ENCODE results near the gene ZNF638.
"Not testable (repeated sequence)": the region's sequence is repeated elsewhere in the genome, so short reads cannot be mapped to it uniquely, and the experiment has no call there.

The ZNF638 gene, protein sequence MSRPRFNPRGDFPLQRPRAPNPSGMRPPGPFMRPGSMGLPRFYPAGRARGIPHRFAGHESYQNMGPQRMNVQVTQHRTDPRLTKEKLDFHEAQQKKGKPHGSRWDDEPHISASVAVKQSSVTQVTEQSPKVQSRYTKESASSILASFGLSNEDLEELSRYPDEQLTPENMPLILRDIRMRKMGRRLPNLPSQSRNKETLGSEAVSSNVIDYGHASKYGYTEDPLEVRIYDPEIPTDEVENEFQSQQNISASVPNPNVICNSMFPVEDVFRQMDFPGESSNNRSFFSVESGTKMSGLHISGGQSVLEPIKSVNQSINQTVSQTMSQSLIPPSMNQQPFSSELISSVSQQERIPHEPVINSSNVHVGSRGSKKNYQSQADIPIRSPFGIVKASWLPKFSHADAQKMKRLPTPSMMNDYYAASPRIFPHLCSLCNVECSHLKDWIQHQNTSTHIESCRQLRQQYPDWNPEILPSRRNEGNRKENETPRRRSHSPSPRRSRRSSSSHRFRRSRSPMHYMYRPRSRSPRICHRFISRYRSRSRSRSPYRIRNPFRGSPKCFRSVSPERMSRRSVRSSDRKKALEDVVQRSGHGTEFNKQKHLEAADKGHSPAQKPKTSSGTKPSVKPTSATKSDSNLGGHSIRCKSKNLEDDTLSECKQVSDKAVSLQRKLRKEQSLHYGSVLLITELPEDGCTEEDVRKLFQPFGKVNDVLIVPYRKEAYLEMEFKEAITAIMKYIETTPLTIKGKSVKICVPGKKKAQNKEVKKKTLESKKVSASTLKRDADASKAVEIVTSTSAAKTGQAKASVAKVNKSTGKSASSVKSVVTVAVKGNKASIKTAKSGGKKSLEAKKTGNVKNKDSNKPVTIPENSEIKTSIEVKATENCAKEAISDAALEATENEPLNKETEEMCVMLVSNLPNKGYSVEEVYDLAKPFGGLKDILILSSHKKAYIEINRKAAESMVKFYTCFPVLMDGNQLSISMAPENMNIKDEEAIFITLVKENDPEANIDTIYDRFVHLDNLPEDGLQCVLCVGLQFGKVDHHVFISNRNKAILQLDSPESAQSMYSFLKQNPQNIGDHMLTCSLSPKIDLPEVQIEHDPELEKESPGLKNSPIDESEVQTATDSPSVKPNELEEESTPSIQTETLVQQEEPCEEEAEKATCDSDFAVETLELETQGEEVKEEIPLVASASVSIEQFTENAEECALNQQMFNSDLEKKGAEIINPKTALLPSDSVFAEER (N-terminal part only)

DNA sequence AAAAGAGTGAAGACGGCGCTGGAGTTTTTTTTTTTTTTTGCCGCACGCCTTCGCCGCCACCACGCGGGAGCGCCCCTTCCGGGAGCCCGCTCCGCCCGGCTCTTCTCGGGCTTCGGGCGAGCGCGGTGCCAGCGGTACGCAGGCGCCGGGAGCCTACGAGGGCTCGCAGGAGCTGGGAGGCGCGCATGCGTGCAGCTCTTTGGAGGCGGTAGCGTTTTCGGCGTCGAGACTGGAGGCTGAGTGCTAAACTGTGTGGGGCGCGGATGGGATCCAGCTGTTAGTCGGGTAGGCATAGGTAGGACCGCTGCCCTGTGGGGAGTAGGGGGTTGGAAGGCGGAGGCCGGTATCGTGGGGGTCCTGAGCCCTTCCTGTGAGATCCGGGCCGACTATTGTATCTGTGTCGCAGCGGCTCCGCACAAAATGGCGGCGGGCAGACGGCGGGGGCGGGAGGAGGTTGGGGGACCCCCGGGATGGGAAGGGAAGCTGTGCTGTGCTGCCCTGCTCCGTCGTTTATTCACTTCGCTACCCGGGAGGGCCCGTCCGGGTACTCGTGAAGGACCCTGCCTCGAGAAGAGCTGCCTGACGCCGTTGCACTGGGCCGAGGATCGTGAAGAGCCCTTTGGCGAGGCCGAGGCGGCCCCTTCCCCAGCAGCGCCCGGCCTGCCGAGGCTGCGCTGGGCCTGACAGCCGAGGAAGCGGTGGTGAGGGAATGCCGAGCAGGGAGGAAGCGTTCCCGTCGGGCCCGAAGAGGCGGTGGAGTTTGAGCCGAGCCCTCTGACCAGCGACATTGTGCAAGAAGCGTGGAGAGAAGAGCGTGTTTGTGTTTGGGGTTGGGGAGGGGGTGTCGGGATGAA, at the start of gene ZNF638:
TSS of gene ZNF638 (plus strand) at position 202 of the 854 bp plus-strand sequence. CDS start 17,173 bp downstream, outside the sequence.
- DNase-seq, result peak; percentile 21

DNA sequence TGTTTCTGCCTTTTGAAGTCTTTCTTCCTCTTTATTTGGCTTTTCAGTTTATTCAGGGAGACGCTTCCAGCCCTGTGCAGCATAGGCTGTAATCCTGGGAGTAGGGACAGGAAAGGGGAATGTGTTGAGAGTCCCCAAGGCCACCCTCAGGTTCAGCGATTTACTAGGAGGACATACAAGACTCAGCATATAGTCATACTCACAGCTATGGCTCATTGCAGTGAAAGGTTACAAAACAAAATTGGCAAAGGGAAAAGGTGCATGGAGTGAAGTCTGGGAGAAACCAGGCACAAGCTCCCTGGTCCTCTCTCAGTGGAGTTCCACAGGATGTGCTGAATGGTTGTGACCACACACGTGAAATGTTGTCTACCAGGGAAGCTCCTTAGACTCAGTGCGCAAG, 49.6 kb upstream of the ZNF638 start:
- no peak for DNase-seq

DNA sequence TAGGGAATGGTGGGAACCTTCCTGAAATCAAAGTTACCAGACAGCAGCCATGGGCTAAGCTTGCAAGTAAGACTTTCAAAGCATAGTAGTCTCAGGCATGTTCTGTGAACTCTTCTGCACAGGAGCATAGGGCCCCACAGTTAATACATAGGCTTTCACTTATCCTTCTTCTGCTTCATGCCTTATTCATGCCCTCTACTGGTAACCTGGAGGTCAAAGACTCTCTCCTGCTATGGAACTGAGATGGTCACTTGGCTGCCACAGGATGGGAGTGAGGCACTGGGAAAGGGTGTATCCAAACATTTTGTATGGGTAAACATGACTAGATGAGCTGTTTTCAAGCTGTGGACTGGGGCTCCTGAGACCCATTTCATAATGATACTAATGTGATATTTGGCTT, 49.1 kb upstream of the ZNF638 start:
- no peak for DNase-seq

DNA sequence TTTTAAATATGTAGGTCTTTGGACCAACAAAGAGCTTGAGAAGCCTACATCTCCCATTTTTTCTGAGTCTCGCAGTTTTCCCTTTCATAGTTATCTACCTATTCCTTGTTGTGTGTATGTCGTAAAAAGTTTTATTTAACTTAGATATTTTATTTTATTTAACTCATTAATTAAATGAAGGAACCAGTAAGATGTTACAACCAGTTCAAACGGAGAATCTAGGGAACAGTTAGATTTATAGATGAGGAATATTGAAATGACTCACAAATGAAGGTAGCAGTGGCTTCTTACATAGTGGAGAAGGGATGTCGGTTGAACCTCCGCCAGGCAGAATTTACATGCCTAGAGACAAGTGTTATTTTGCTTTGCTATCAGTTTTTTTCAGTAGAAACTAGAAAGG, 48.5 kb upstream of the ZNF638 start:
- no peak for DNase-seq

DNA sequence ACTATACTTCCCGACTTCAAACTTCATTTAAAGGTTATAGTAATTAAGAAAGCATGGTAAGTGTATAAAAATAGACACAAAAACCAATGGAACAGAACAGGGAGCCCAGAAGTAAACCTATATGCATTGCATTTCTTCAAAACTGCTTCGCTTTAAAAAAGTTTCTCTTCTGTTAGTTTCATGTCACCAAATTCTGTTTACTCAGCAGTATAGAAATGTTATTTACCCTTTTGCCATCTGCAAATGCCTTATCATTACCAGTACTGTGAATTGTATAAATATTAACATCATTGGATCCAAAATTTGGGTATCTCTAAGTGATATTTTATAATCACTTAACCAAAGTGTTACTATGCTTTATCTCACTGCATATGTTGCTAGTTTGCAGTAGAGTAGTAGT, 45.9 kb upstream of the ZNF638 start:
- no peak for DNase-seq

DNA sequence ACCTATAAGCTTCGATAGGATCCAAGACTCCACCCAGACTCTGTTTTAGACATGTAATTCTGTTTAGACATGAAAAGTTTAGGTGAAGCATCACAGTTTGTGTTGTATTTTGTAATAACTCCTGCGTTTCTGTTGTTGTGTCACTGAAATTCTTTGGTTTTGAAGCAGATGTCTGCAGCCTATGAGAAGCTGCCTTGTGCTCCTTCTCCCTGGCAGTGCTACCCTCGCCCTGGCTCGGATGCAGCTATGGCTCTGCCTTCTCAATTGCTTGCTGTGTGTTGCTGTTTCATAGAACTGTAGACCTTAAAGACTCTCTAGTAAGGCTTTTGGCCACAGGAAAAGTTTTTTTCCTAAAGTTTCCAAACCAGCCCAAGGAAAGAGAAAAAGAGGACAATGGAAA, 40.2 kb upstream of the ZNF638 start:
- DNase-seq, result no peak

DNA sequence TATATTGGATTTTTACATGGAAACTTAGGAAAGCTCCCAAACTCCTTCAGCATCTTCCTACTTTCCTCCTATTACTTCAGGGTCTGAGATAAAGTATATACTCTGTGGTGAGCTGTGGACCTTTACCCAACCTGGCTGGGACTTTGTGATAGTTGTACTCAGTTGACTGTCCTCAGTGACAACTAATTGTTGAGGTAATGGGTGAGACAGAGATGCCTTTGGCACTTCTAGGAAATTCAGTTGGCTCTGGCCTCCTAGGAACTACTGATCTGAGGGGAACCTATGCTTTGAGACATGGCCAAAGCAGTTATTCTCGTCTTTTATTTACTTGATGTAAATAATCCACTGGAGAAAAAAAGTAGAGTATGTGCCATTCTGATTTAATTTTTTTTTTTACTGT, 39.4 kb upstream of the ZNF638 start:
- DNase-seq, result no peak

DNA sequence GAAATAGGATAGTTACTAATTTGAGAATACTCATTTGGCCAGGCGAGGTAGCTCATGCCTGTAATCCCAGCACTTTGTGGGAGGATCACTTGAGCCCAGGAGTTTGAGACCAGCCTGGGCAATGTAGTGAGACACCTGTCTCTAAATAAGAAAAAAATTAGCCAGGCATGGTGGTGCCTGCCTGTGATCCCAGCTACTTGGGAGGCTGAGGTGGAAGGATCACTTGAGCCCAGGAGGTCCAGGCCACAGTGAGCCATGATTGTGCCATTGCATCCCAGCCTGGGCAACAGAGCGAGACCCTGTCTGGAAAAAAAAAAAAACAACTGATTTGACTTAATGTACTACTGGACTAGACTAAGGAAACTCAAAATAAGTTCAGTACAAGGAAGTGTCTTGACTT, 32.7 kb upstream of the ZNF638 start:
- DNase-seq, result no peak

DNA sequence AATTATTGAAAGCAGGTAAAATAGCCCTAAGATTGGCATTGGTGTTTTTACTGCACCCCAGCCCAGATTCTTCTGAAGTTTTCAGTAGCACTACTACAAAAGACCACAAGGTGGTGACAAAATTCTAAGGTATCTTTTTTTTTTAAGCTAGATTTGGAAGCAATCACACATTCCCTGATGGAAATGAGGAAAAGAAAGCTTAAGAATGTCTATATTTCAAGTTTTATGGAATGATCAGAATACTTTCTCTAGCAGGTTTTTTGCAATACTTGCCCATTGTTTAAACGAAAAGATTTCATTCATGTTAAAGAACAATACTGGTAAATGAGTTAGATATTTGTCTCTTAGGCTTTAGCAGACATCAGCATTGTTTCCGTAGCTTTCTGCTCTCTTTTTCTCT, 32.1 kb upstream of the ZNF638 start:
- no peak for DNase-seq

DNA sequence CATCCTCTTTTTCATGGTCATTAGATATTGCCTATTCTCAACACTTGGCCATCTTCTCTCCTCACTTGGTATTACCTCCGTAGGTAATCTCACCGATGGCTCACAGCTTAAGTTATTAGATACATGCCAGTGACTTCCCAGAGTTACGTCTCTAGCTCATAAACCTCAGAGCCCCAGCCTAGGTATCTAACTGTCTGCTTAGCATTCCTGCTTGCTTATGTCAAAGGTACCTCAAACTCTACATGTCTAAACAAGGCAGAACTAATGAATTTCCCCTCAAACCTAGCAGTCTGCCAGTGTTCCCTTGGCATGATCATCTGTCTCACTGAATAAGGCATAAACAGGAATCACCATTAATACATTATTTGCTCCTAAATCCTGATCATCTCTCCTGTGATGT, 27.7 kb upstream of the ZNF638 start:
- no peak for DNase-seq

DNA sequence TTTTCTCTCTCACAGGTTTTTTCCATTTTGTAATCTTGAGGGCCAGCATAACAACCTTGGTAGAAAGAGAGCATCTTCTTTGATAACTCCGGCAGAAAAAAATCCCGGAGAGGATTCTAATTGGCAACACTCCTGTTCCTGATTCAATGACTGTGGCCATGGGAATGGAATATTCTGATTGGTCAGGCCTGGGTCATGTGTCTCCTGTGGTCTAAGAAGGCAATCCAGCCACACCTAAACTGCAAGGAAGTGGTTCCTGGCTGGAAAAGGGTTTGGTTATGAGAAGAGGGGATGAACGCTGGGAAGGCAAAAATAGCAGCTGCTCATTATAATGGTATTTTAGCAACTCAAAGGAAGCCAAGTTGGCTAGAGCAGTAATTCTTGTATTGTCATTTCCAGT, 24.8 kb upstream of the ZNF638 start:
- DNase-seq, result no peak

DNA sequence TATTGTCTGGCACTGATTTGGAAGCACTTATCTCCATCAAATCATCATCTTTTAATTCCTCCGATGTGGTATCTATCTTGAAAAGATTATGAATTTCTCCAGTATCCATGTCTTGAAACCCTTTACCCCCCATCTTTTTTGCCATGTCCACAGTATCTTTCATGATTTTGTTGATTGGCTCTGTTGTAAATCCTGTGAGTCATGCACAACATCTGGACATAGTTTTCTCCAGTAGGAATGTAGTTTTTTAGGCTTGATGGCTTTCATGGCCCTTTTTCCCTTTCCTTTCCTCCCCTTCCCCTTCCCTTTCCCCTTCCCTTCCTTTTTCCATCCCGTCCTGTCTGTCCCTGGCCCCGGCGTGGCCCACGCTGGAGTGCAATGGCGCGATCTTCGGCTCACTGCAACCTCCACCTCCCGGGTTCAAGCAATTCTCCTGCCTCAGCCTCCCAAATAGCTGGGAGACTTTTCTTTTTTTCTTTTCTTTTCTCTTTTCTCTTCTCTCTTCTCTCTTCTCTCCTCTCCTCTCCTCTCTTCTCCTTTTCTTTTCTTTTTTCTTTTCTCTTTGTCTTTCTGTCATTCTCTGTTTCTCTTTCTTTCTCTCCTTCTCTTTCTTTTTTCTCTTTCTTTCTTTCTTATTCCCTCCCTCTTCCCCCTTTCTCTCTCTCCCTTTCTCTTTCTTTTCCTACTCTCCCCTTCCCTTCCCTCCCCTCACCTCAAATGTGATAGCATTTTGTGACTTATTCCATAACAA, 18.4 kb upstream of the ZNF638 start:
- no peak for DNase-seq

DNA sequence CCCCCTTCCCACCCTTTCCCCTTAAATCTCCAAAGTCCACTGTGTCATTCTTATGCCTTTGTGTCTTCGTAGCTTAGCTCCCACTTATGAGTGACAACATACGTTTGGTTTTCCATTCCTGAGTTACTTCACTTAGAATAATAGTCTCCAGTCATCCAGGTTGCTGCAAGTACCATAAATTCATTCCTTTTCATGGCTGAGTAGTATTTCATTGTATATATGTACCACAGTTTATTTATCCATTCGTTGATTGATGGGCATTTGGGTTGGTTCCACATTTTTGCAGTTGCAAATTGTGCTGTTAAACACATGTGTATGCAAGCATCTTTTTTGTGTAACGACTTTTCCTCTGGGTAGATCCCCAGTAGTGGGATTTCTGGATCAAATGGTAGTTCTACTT, 14.5 kb upstream of the ZNF638 start:
- DNase-seq, result no peak

DNA sequence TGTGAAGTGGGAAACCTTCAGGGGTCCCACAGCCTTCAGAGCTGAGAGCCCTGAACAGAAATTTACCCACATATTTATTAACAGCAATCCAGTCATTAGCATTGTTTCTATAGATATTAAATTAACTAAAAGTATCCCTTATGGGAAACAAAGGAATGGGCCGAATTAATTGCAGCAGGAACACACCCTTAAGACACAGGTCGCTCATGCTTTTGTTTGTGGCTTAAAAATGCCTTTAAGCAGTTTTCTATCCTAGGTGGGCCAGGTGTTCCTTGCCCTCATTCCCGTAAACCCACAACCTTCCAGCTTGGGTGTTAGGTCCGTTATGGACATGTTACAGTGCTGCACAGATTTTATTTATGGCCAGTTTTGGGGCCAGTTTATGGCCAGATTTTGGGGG, 13.7 kb upstream of the ZNF638 start:
- DNase-seq, result not testable (repeated sequence)

DNA sequence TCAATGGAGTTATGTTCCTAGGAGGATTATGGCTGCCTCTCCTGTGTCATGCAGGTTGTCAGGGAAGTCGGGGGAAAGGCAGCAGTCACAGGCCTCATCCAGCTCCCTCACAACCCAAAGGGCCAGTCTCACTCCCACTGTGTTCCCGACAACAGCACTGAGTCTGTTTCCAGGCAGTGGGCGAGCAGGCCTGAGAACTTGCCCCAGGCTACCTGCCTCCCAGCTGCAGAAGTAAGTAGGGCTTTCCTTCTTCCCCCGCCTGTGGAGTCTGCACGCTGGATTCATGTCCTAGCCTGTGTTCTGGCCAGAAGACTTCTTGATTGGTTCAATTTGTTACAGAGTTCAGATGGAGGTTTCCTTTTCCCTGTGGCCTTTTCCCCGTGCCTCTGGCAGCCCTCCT, 8.2 kb upstream of the ZNF638 start:
- DNase-seq, result no peak

DNA sequence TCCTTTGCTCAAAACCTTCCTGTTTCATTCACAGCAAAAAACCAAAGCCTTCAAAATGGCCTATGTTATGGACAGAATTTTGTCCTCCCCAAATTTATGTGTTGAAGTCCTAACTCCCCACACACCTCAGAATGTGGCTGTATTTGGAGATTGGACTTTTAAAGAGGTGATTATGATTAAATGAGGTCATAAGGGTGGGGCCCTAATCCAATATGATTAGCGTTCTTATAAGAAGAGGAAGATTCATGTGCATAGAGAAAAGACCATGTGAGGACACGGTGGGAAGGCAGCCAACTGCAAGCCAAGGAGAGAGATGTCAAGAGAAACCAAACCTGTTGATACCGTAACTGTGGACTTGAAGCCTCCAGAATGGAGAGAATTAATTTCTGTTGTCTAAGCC, 4.6 kb upstream of the ZNF638 start:
- no peak for DNase-seq

DNA sequence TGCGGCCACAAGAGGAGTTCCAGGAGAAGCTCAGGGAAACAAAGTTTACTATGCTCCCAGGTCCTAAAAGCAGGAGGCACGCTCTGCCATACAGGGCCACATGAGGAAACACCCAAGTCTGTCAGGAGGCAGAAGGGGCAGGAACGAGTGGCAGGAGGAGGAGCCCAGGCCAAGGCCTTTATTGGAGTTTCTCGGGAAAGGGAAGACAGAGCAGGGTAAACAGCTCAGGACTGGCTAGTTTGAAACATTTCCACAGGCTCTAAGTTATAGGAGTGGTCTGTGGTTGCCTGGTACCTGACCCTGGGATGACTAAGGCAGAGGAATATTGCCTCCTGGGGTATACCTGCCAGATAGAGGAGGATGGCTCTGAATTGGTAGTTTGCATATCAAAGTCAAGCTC, 3.7 kb upstream of the ZNF638 start:
- no peak for DNase-seq

DNA sequence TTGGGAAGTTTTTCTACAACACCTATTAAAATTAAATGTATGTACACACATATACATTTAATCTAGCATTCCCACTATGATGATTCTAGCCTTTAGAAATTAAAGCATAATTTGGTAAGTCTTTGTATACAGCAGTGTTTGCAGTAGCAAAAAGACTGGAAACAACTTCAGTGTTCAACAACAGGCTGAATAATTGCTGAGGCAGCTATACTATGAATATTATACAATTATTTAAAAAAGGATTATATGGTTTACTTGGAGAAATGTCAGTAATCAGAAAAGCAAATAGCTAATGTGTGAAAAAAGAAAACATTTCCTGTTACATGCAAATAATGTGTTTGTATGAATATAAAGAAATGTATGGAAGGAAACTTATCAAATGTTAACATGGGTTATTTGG, 1.4 kb upstream of the ZNF638 start:
- no peak for DNase-seq

DNA sequence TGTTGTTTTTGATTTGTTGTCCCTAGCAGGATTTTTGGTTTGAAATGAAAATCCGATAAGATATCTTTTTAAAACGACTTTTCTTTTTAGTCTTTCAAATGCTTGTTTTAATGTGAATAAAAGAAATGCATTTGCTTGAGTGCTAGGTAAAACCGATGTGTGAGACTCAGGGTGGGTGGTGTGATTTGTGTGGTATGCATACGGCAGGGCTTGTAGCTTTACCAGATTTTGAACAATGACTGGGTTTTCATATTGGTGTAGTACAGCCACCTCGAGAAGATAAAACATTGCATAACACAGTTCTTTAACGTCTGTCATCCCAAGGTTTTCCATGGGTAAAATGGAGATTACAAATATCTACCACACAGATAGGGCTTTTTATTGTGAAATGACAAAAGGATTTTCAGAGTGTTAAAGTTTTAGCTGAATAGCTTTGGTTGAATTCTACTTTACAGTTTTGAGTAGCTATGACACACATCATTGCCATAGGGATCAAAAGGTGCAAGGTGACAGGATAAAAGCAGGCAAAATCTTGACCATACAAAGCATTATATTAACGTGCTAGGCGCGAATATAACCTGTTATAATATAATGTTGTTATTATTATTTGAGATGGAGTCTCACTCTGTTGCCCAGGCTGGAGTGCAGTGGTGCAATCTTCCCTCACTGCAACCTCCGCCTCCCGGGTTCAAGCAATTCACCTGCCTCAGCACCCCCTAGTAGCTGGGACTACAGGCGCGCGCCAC, 824 bp upstream of the ZNF638 start:
- DNase-seq, result no peak

DNA sequence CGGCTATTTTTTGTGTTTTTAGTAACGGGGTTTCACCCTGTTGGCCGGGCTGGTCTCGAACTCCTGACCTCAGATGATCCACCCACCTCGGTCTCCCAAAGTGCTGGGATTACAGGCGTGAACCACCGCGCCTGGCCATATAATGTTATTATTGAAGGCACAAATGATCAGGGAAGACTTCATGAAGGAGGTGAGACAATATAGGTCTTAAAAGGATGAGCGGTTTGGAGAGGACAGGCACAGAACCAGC, 326 bp upstream of the ZNF638 start:
- DNase-seq, result not testable (repeated sequence)

DNA sequence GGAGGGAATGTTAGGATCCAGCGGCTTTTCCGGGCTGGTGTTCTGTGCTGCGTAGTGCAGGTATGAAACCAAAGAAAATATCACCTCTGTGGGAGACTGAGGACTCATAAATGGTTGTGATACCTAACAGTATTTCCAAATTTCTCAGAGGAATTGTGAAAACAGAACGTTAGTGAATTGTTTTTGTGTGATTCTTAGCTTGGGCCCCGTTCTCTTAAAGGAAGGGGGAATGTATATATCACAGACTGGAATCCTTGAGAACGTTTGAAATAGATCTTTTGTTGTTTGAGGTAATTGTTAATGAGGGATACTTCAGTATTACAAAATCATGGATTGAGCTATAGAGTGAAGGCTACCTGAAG, 834 bp downstream of the ZNF638 start:
- DNase-seq, result no peak
